Posterior vena cava (tissue), 2 donors: ENCODE measurements around the gene FOXO3. TPM values are rescaled to one million over a fixed set of nuclear protein-coding genes. Genes with fewer than 3 reads are reported as not detected.

Experiments
- DNase-seq: peaks from one replicate; pipeline ENCODE4 v3.0.0-alpha.2; 2020; ENCODE audit warnings: low spot score
- intact Hi-C, 2 donors: fragments of 100-400 bp; cut with DNase I; formaldehyde crosslinking; loops; one replicate each; pipeline versions ENCODE4 v1.14.1 to v1.14.2; 2022 to 2023
- total RNA-seq, 2 donors: library from RNA; stranded (reverse); fragmentation: NEBNext Ultra II Directional; extraction: Animal tissue kit (Norgen Biotek cat#: 25700); gene quantifications; one replicate each; pipeline ENCODE4 v1.2.1, GENCODE V29; 2021
- donor health status: DM: yes; HTN: yes; CAD: no.
- donor health status: DM: yes; HTN: yes; CAD: no.

Gene FOXO3
- total RNA-seq, 2 donors from 2014 or later, result 53.8 to 57.7 TPM

GRCh38 chr6:108685970-108686369, 125.3 kb downstream of the FOXO3 start:
- intact Hi-C loops, result no loop called here

GRCh38 chr6:108686896-108687295, 126.2 kb downstream of the FOXO3 start:
- intact Hi-C loops, result no loop called here
- DNase-seq, result no peak

More at GRCh38 chr6:108685970-108686369, 125.3 kb downstream of the FOXO3 start:
- no peak for DNase-seq

- intact Hi-C loops, result no loop called here
- DNase-seq, result no peak
Observed at GRCh38 chr6:108687921-108688320, 127.2 kb downstream of the FOXO3 start.

- intact Hi-C loops, result no loop called here
- peak; percentile 88 for DNase-seq
Observed at GRCh38 chr6:108689272-108690161, 128.8 kb downstream of the FOXO3 start.

- no peak for DNase-seq
- intact Hi-C loops, result no loop called here
Observed at GRCh38 chr6:108690326-108691049, 129.8 kb downstream of the FOXO3 start.

- DNase-seq, result no peak
- intact Hi-C loops, result no loop called here
Observed at GRCh38 chr6:108693430-108694154, 132.9 kb downstream of the FOXO3 start.

GRCh38 chr6:108694816-108695215, 134.1 kb downstream of the FOXO3 start:
- intact Hi-C loops, result no loop called here

GRCh38 chr6:108697561-108698161, 136.9 kb downstream of the FOXO3 start:
- no peak for DNase-seq
- intact Hi-C loops, result no loop called here

More at GRCh38 chr6:108694816-108695215, 134.1 kb downstream of the FOXO3 start:
- DNase-seq, result no peak

GRCh38 chr6:108698593-108699289, 138.0 kb downstream of the FOXO3 start:
- intact Hi-C loops, result no loop called here
- DNase-seq, result no peak

GRCh38 chr6:108699290-108700041, 138.7 kb downstream of the FOXO3 start:
- no peak for DNase-seq
- intact Hi-C loops, result no loop called here

GRCh38 chr6:108702106-108702851, 141.6 kb downstream of the FOXO3 start:
- DNase-seq, result no peak

GRCh38 chr6:108706649-108707048, 145.9 kb downstream of the FOXO3 start:
- no peak for DNase-seq

More at GRCh38 chr6:108702106-108702851, 141.6 kb downstream of the FOXO3 start:
- intact Hi-C loops, result no loop called here

GRCh38 chr6:108707328-108707976, 146.7 kb downstream of the FOXO3 start:
- no peak for DNase-seq
- intact Hi-C loops, result no loop called here

More at GRCh38 chr6:108706649-108707048, 145.9 kb downstream of the FOXO3 start:
- intact Hi-C loops, result no loop called here

GRCh38 chr6:108710030-108710429, 149.3 kb downstream of the FOXO3 start:
- no peak for DNase-seq
- intact Hi-C loops, result no loop called here

GRCh38 chr6:108710551-108710950, 149.8 kb downstream of the FOXO3 start:
- DNase-seq, result no peak
- intact Hi-C loops, result no loop called here

GRCh38 chr6:108711071-108711470, 150.4 kb downstream of the FOXO3 start:
- DNase-seq, result no peak
- intact Hi-C loops, result no loop called here

- intact Hi-C loops, result loop anchor here in 1 of 2 donors (1.0 kb wide), 1 partner anchor 33 kb away; no protein-coding TSS in a partner anchor
- DNase-seq, result no peak
Observed at GRCh38 chr6:108711826-108712225, 151.1 kb downstream of the FOXO3 start.
